ENCODE measurements around the gene RPL10A. TPM values are rescaled to one million over a fixed set of nuclear protein-coding genes. Genes with fewer than 3 reads are reported as not detected.
"Not testable (repeated sequence)": the region's sequence is repeated elsewhere in the genome, so short reads cannot be mapped to it uniquely, and the experiment has no call there.

Gene RPL10A
- total RNA-seq, 2 donors from 2014 or later: 897 to 2,172 TPM

DNA sequence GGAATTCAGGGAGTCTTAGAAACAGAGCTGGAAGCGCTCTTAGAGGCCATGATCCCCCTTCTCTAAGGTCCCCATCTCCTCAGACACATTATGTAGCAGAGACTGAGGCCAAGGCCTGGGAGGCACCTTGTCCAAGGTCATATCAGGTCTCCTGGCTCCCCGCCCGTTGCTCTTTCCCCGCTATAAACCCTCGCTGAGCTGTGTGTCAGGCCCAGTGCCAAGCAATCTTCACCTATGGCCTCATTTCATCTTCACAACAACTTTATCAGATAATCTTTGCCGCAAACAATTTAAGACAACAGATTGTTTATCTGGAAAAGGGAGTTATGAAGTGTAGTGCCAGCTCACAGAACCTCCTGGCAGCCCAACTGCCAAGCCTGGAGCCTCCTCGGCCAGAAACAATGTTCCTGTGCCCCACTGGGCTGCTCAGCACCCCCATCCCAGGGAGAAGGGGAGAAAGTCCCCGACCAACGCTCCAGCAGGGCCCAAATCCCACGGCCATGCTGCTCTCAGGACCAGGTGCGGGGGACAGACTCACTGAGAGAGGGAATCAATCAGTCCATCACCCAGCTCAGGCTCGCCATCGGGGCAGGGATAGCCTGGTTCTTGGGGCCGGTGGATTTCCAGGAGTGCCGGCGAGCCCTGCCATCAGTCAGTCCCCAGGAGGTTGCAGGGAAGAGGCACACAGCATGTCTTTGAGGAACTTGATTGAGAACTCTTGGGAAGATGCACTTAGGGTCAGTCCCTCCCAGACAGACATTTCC lies 32.9 kb upstream of the RPL10A start:
- Histone ChIP-seq H3K4me1 (replicated peaks) (no peaks in the 10 kb centered on the region), H3K36me3 (no peaks in the 10 kb centered on the region), H3K27ac (no peak overlapping the region), H3K27me3 (replicated peaks; ENCODE audit: insufficient read depth) (no peaks in the 10 kb centered on the region), H3K9me3 (no peaks in the 10 kb centered on the region), H3K4me3 (no peak overlapping the region)
- WGBS: 75% methylated on average over 16 of the region's 16 CpGs
- intact Hi-C loops (cut with DNase I): no loop called here
- DNase-seq (ENCODE audit: low spot score): no peak
- TF ChIP-seq POLR2AphosphoS5 (IDR thresholded peaks at IDR 0.05): no peak

DNA sequence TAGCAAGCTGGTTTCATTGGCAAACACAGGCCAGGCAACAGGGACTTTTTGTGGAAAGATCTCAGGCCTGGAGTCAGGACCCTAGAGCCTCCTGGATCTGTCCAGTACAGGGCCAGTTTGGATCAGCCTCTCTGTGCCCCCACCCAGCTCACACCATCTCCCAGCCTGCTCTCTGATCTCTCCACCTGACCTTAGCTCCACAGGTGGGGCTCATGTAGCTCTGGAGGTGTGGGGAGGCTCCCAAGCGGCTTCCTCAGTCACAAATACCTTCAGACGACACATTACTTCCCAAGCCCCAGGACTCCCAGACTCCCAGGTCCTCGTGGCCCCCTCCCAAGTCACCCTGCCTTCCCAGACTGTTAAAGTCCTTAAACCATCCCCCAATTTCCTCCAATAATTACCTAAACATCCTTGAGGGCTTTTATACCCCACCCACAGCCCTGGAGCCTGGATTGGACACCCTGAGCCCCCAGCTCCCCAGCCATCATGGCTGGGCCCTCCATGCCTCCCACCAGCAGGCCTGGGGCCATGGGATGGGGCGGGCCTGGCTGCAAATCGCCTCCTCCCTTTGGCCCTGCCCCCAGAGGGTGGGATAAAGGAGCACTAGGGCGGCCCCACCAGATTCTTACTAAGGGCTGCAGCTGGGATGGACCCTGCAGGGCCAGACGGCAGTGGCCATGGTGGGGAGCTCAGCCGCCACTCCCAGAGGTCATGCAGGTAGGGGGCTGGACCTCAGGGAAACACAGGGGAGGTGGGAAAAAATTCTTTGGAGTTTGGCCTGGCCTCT lies 31.9 kb upstream of the RPL10A start:
- TF ChIP-seq POLR2AphosphoS5 (IDR thresholded peaks at IDR 0.05) (no peak), POLR2A (IDR thresholded peaks at IDR 0.05) (no peak)
- TF ChIP-seq, protein P1, sequence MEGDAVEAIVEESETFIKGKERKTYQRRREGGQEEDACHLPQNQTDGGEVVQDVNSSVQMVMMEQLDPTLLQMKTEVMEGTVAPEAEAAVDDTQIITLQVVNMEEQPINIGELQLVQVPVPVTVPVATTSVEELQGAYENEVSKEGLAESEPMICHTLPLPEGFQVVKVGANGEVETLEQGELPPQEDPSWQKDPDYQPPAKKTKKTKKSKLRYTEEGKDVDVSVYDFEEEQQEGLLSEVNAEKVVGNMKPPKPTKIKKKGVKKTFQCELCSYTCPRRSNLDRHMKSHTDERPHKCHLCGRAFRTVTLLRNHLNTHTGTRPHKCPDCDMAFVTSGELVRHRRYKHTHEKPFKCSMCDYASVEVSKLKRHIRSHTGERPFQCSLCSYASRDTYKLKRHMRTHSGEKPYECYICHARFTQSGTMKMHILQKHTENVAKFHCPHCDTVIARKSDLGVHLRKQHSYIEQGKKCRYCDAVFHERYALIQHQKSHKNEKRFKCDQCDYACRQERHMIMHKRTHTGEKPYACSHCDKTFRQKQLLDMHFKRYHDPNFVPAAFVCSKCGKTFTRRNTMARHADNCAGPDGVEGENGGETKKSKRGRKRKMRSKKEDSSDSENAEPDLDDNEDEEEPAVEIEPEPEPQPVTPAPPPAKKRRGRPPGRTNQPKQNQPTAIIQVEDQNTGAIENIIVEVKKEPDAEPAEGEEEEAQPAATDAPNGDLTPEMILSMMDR (IDR thresholded peaks at IDR 0.05): no peak
- intact Hi-C loops (cut with DNase I): no loop called here

DNA sequence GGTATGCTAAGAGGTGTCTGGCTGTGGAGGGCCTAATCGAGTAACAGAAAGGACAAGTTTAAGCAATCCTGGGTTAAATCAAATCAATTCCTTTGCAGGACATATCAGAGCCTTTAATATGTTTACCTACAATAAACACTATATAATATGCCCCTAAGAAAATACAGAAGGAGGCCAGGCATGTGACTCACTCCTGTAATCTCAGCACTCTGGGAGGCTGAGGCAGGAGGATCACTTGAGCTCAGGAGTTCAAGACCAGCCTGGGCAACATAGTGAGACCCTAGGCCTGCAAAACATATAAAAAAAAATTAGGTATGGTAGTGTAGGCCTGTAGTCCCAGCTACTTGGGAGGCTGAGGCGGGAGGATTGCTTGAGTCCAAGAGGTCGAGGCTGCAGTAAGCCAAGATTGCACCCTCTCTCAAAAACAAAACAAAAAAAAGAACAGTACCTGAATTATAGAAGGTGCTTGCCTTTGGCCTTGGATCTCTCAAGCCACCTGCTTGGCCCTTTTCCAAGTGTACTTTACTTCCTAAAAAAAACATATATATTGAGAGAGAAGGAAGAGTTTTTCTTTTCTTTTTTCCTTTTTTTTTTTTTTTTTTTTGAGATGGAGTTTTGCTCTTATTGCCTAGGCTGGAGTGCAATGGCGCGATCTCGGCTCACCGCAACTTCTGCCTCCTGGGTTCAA lies 29.7 kb upstream of the RPL10A start:
- H3K9me3 ChIP-seq; intact Hi-C loops (cut with DNase I); DNase-seq (ENCODE audit: low spot score); H3K4me1 ChIP-seq (replicated peaks); H3K27me3 ChIP-seq (replicated peaks; ENCODE audit: insufficient read depth); H3K27ac ChIP-seq; H3K36me3 ChIP-seq; H3K4me3 ChIP-seq: not testable (repeated sequence)
- WGBS: 95% methylated on average over 7 of the region's 7 CpGs

More for the DNA sequence above, 31.9 kb upstream of the RPL10A start:
- no peaks in the 10 kb centered on the region for H3K9me3 ChIP-seq
- H3K27ac ChIP-seq: no peak overlapping the region
- H3K4me3 ChIP-seq: no peak overlapping the region
- H3K4me1 ChIP-seq (replicated peaks): no peaks in the 10 kb centered on the region
- WGBS: 89% methylated on average over 8 of the region's 8 CpGs
- H3K36me3 ChIP-seq: no peaks in the 10 kb centered on the region
- no peaks in the 10 kb centered on the region for H3K27me3 ChIP-seq (replicated peaks; ENCODE audit: insufficient read depth)
- no peak for DNase-seq (ENCODE audit: low spot score)

DNA sequence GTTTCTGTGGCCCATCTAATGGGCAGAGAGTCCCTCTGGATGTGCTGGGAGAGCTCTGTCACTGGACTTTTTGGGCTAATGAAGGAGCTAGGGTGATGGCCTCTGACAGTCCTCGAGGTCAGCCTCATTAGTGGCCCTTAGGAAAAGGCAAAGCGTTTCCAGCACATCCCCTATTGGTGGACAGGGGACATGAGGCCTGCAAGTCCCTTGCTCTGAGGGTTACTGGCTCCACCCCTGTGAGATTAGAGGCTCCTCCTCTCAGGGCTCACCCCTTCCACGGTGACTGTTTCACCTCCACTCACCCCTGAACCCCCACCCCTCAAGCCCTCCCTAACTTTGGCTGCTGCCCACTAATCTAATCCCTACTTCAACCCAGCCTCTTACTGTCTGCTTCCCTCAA lies 28.9 kb upstream of the RPL10A start:
- Histone ChIP-seq H3K9me3 (no peaks in the 10 kb centered on the region), H3K27ac (no peak overlapping the region), H3K36me3 (no peaks in the 10 kb centered on the region), H3K4me3 (no peak overlapping the region), H3K27me3 (replicated peaks; ENCODE audit: insufficient read depth) (no peaks in the 10 kb centered on the region), H3K4me1 (replicated peaks) (no peaks in the 10 kb centered on the region)
- TF ChIP-seq, protein P1 (IDR thresholded peaks at IDR 0.05): no peak
- TF ChIP-seq POLR2A (IDR thresholded peaks at IDR 0.05) (no peak), POLR2AphosphoS5 (IDR thresholded peaks at IDR 0.05) (no peak)
- DNase-seq (ENCODE audit: low spot score): no peak
- intact Hi-C loops (cut with DNase I): no loop called here
- WGBS: 47% methylated on average over 3 of the region's 3 CpGs

DNA sequence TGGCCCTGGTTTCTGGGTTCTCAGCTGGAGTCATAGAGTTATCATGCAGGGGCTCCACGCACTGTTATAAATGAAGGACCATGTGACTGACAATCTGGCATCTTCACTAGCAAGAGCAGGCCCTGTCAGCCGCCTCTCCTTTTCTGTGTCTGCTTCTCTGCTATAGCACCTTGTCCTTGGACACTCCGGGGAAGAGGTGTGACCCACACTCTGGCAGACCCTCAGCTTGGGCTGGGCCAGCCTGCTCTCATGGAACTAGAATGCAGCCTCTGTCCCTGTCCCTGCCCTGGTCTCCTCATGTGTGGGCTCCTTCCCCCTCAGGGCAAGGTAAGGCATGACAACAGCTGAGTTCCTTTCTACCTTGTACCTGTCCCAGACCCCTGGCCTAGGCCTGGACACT lies 27.0 kb upstream of the RPL10A start:
- intact Hi-C loops (cut with DNase I): no loop called here
- H3K27me3 ChIP-seq (replicated peaks; ENCODE audit: insufficient read depth): no peaks in the 10 kb centered on the region
- DNase-seq (ENCODE audit: low spot score): no peak
- no peaks in the 10 kb centered on the region for H3K36me3 ChIP-seq
- no peak overlapping the region for H3K4me3 ChIP-seq
- TF ChIP-seq, protein P1 (IDR thresholded peaks at IDR 0.05): no peak
- TF ChIP-seq POLR2A (IDR thresholded peaks at IDR 0.05) (no peak), POLR2AphosphoS5 (IDR thresholded peaks at IDR 0.05) (no peak)
- H3K9me3 ChIP-seq: no peaks in the 10 kb centered on the region
- WGBS: 78% methylated on average over 3 of the region's 3 CpGs
- no peaks in the 10 kb centered on the region for H3K4me1 ChIP-seq (replicated peaks)
- H3K27ac ChIP-seq: no peak overlapping the region

Data from prostate gland (tissue), 2 donors.